OCI-LY1 (cell line): ENCODE data around the gene SYTL4.

Experiments
- H2AFZ ChIP-seq: fragments of 200-600 bp; sonication (generic), shearing (Covaris generic); 2 replicates; pipeline ENCODE4 v1.6.0; 2014; ENCODE audit warnings: antibody characterized with exemption, mild to moderate bottlenecking, low read length
- H3F3A ChIP-seq: fragments of 200-600 bp; sonication (generic), shearing (Covaris generic); 2 replicates; pipeline ENCODE4 v1.6.0; 2014; ENCODE audit warnings: mild to moderate bottlenecking, antibody characterized with exemption, low read length, moderate library complexity; ENCODE audit not compliant: insufficient read depth
- H3K27ac ChIP-seq: fragments of 200-600 bp; sonication (generic); 2 replicates; pipeline ENCODE4 v1.5.1; 2014; ENCODE audit warnings: low read length, mixed run types, mild to moderate bottlenecking, low read depth; ENCODE audit not compliant: poor library complexity, severe bottlenecking
- H3K27me3 ChIP-seq: fragments of 200-600 bp; sonication (generic); 2 replicates; pipeline ENCODE4 v1.6.0; 2014; ENCODE audit warnings: antibody characterized with exemption, mild to moderate bottlenecking, low read length, moderate library complexity; ENCODE audit not compliant: insufficient read depth
- H3K36me3 ChIP-seq: fragments of 200-600 bp; sonication (generic); 2 replicates; pipeline ENCODE4 v1.6.1; 2014; ENCODE audit warnings: mild to moderate bottlenecking, antibody characterized with exemption, low read length, moderate library complexity, mixed read lengths; ENCODE audit not compliant: insufficient read depth
- H3K4me1 ChIP-seq: fragments of 200-600 bp; sonication (generic); 2 replicates; pipeline ENCODE4 v1.5.1; 2014; ENCODE audit warnings: mild to moderate bottlenecking, low read length, moderate library complexity; ENCODE audit not compliant: insufficient read depth, severe bottlenecking
- H3K4me2 ChIP-seq: fragments of 200-600 bp; sonication (generic), shearing (Covaris generic); 2 replicates; pipeline ENCODE4 v1.6.1; 2014; ENCODE audit warnings: low read length
- H3K4me3 ChIP-seq: fragments of 200-600 bp; sonication (generic); 2 replicates; pipeline ENCODE4 v1.5.1; 2014; ENCODE audit warnings: low read length, low read depth, mild to moderate bottlenecking, mixed read lengths; ENCODE audit not compliant: poor library complexity, severe bottlenecking
- H3K79me2 ChIP-seq: fragments of 200-600 bp; shearing (Covaris generic); 2 replicates; pipeline ENCODE4 v1.6.1; 2016; ENCODE audit warnings: mixed run types, low read length, mixed read lengths; ENCODE audit not compliant: insufficient read depth
- H3K9ac ChIP-seq: fragments of 200-600 bp; sonication (generic), shearing (Covaris generic); 2 replicates; pipeline ENCODE4 v1.6.1; 2014; ENCODE audit warnings: mild to moderate bottlenecking, low read length, mixed read lengths
- H3K9me2 ChIP-seq: fragments of 200-600 bp; sonication (generic), shearing (Covaris generic); 2 replicates; pipeline ENCODE4 v1.6.1; 2014; ENCODE audit warnings: low read depth, mild to moderate bottlenecking, low read length, mixed read lengths
- H3K9me3 ChIP-seq: fragments of 200-600 bp; shearing (Covaris generic); 2 replicates; pipeline ENCODE4 v1.6.1; 2014; ENCODE audit warnings: low read length, mixed read lengths
- H4K20me1 ChIP-seq: fragments of 200-600 bp; sonication (generic), shearing (Covaris generic); 2 replicates; pipeline ENCODE4 v1.6.0; 2016; ENCODE audit warnings: mild to moderate bottlenecking, low read length; ENCODE audit not compliant: insufficient read depth
- CTCF ChIP-seq: fragments of 200-600 bp; sonication (generic), shearing (Covaris generic); IDR thresholded peaks from 2 replicates; pipeline ENCODE4 v1.5.1; 2017; ENCODE audit warnings: mild to moderate bottlenecking, antibody characterized with exemption, low read length, moderate library complexity, mixed read lengths
- EZH2 ChIP-seq: fragments of 200-600 bp; sonication (generic), shearing (Covaris generic); IDR thresholded peaks from 2 replicates; pipeline ENCODE4 v1.8.0; 2017; ENCODE audit warnings: borderline replicate concordance, mixed run types, mild to moderate bottlenecking, antibody characterized with exemption, low read length, moderate library complexity, mixed read lengths

Gene SYTL4

GRCh38 chrX:100700809-100701208 lies 31.1 kb downstream of the SYTL4 start:
- H3K4me3 ChIP-seq: no peak overlapping the region
- no peak overlapping the region for H3K9ac ChIP-seq
- no peak overlapping the region for H3K4me2 ChIP-seq
- no peaks in the 10 kb centered on the region for H3F3A ChIP-seq
- H3K27ac ChIP-seq: no peak overlapping the region
- H3K4me1 ChIP-seq: no peaks in the 10 kb centered on the region
- no peaks in the 10 kb centered on the region for H3K9me2 ChIP-seq
- H2AFZ ChIP-seq: no peak overlapping the region
- no peaks in the 10 kb centered on the region for H3K27me3 ChIP-seq
- H3K36me3 ChIP-seq: no peaks in the 10 kb centered on the region
- TF ChIP-seq CTCF (no peak), EZH2 (no peak)
- H3K79me2 ChIP-seq: no peaks in the 10 kb centered on the region
- H3K9me3 ChIP-seq: no peaks in the 10 kb centered on the region
- H4K20me1 ChIP-seq: no peaks in the 10 kb centered on the region

- Histone ChIP-seq H4K20me1 (no peaks in the 10 kb centered on the region), H3K4me2 (no peak overlapping the region), H2AFZ (no peak overlapping the region), H3K4me3 (no peak overlapping the region), H3K4me1 (no peaks in the 10 kb centered on the region), H3F3A (no peaks in the 10 kb centered on the region), H3K9me2 (no peaks in the 10 kb centered on the region), H3K27me3 (no peaks in the 10 kb centered on the region), H3K79me2 (no peaks in the 10 kb centered on the region), H3K9ac (no peak overlapping the region), H3K36me3 (no peaks in the 10 kb centered on the region), H3K27ac (no peak overlapping the region), H3K9me3 (no peaks in the 10 kb centered on the region)
- TF ChIP-seq CTCF: no peak
- TF ChIP-seq EZH2: no peak
Measured at GRCh38 chrX:100698551-100698950, 33.4 kb downstream of the SYTL4 start.

GRCh38 chrX:100696699-100697351 lies 35.1 kb downstream of the SYTL4 start:
- Histone ChIP-seq H3K9me3 (no peaks in the 10 kb centered on the region), H3K27me3 (no peaks in the 10 kb centered on the region), H3F3A (no peaks in the 10 kb centered on the region), H3K27ac (no peak overlapping the region), H3K4me2 (no peak overlapping the region), H3K36me3 (no peaks in the 10 kb centered on the region), H3K9me2 (no peaks in the 10 kb centered on the region), H3K79me2 (no peaks in the 10 kb centered on the region), H3K4me1 (no peaks in the 10 kb centered on the region), H3K4me3 (no peak overlapping the region), H2AFZ (no peak overlapping the region), H3K9ac (no peak overlapping the region), H4K20me1 (no peaks in the 10 kb centered on the region)
- TF ChIP-seq CTCF: no peak
- TF ChIP-seq EZH2: no peak
